NB4 (cell line): Measurements from ENCODE around the gene LMNTD2.

Experiments used
- DNase-seq: peaks from one replicate; pipeline ENCODE4 v3.0.0; 2010; ENCODE audit warnings: low read depth
- H3K4me3 ChIP-seq: one replicate; pipeline ENCODE4 v1.5.1; 2011; ENCODE audit warnings: mild to moderate bottlenecking, low read depth, low read length, moderate library complexity
- MYC ChIP-seq: IDR thresholded peaks from 2 replicates; pipeline ENCODE4 v1.6.1; 2011; ENCODE audit warnings: low read depth, low read length
- POLR2A ChIP-seq: IDR thresholded peaks from 2 replicates; pipeline ENCODE4 v1.6.1; 2011; ENCODE audit warnings: mild to moderate bottlenecking; ENCODE audit not compliant: insufficient read length; ENCODE audit errors: extremely low read depth
- TF ChIP-seq, protein P1 (sequence below): IDR thresholded peaks from 2 replicates; pipeline ENCODE4 v1.6.1; 2011; ENCODE audit warnings: low read depth, low read length
- TF ChIP-seq, protein P2 (sequence below): IDR thresholded peaks from one replicate; pipeline ENCODE4 v1.5.1; 2012; ENCODE audit warnings: low read depth, low read length

The LMNTD2 gene

DNA sequence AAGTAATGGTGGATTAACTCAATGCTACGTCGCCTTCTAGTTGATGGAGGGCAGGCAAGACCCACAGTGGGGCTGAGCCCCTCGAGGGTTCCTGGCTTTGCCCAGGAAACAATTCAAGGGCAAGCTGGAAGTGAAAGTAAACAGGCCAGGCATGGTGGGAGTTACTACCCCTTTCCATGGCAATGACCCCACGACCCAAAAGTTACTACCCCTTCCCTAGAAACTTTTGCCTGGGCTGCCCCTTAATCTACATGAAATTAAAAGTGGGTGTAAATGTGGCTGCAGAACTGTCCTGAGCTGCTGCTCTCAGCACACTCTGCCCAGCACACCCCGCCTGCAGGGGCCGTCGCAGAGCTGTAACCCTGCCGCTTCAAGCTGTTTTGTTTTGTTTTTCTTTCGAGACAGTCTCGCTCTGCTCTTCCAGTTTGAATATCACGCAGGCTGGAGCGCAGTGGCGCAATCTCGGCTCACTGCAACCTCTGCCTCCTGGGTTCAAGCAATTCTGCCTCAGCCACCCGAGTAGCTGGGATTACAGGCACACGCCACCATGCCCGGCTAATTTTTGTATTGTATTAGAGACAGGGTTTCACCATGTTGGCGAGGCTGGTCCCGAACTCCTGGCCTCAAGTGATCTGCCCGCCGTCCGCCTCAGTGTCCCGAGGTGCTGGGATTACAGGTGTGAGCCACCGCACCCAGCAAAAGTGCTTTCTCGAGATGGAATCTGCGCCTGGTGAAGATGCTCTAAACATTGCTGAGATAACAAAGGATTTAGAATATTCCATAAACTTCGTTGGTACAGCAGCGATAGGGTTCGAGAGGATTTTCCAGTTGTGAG, 47.6 kb downstream of the LMNTD2 start:
- TF ChIP-seq, protein P1, sequence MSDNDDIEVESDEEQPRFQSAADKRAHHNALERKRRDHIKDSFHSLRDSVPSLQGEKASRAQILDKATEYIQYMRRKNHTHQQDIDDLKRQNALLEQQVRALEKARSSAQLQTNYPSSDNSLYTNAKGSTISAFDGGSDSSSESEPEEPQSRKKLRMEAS, result no peak
- TF ChIP-seq MYC, result no peak
- H3K4me3 ChIP-seq, result no peak overlapping the region
- no peak for DNase-seq

DNA sequence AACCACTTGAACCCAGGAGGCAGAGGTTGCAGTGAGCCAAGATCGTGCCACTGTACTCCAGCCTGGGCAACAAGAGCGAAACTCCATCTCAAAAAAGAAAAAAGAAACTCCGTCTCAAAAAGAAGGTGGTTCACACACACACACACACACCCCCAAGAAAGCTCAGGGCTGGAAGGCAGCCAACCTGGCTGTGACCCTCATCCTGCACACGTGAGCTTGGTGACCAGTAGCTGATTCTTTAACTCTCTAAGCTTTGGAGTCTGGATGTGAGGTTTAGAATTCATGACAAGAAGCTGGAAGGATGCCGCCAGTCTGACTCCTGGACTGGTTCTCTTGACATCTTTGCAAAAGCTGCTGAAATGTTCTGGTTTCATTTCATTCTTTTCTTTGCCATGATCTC, 51.6 kb downstream of the LMNTD2 start:
- DNase-seq, result no peak
- H3K4me3 ChIP-seq, result no peak overlapping the region
- TF ChIP-seq POLR2A (no peak), MYC (no peak)
- TF ChIP-seq, protein P2, sequence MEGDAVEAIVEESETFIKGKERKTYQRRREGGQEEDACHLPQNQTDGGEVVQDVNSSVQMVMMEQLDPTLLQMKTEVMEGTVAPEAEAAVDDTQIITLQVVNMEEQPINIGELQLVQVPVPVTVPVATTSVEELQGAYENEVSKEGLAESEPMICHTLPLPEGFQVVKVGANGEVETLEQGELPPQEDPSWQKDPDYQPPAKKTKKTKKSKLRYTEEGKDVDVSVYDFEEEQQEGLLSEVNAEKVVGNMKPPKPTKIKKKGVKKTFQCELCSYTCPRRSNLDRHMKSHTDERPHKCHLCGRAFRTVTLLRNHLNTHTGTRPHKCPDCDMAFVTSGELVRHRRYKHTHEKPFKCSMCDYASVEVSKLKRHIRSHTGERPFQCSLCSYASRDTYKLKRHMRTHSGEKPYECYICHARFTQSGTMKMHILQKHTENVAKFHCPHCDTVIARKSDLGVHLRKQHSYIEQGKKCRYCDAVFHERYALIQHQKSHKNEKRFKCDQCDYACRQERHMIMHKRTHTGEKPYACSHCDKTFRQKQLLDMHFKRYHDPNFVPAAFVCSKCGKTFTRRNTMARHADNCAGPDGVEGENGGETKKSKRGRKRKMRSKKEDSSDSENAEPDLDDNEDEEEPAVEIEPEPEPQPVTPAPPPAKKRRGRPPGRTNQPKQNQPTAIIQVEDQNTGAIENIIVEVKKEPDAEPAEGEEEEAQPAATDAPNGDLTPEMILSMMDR, result no peak

DNA sequence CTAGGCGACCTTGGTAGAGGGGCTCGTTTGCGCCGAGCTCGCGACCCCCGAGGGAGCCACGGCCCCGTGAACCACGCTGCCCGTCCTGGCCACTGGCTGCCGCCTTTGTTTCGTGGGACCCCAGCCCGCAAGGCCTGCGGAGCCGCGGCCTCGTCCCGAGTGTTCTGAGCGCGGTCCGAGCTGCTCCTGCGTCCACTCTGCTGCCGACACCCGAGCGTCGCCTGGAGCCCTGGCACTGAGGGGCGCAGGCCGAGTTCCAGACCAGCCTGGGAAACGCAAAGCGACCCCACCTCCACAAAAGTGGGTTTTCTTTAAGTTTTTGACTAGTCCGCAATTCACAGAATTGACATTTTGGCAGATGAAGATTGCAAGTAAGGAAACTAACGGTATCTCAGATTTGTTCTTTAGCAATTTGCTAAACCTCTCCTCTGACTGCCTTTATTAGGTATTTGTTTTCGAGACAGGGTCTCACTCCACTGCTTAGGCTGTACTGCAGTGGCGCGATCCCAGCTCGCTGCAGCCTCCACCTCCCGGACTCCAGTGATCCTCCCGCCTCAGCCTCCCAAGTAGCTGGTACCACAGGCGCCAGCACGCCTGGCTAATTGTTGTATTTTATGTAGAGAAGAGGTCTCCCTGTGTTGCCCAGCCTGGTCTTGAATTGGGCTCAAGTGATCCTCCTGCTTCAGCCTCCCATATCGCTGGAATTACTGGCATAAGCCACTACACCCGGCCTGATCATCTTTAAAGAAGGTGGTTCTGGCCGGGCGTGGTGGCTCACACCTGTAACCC, 52.6 kb downstream of the LMNTD2 start:
- DNase-seq, result no peak
- H3K4me3 ChIP-seq, result peak overlapping the region; percentile 43
- TF ChIP-seq, protein P2, result no peak
- TF ChIP-seq, protein P1, result no peak
- TF ChIP-seq POLR2A (no peak), MYC (no peak)

DNA sequence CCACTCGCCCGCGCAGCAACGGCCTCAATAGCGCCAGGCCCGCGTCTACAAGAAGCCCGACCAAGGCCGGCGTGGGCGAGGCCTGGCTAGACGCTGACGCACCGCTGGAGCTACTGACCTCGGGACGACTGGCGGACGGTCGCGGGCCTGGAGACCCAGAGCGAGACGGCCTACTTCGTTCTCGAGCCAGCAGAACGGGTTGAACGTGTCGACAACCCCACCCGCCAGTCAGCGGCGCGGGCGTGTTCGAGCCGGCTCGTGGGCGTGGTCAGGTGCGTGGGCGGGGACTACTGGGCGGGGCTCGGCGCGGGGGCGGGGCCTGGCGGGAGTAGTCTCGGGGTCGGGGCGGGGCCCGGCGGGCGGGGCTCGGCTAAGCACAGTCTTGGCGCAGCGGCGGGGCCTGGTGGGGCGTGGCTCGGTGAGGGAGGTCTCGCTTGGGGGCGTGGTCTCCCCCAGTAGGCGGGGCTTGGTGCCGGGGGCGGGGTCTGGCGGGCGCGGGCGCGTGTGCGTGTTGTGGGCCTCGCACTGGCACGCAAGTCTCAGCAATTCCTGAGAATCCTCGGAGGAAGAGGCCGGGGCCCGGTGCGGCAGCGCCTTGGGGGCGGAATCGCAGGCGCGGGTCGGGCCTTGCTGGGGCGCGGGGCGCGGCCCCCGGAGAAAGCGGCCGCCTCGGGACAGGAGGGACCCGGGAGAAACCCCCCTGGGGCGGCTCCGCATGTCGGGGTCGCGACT, 53.4 kb downstream of the LMNTD2 start, which contains the start of gene RNH1:
Gene RNH1, minus strand, starts transcription at position 248 of the 732 bp plus-strand sequence. CDS start 5,080 bp downstream, outside the sequence.
- TF ChIP-seq, protein P1, result no peak
- TF ChIP-seq POLR2A, result peak; percentile 70
- peak; percentile 91 for DNase-seq
- peak within 1 kb of the TSS; percentile 94 for H3K4me3 ChIP-seq

DNA sequence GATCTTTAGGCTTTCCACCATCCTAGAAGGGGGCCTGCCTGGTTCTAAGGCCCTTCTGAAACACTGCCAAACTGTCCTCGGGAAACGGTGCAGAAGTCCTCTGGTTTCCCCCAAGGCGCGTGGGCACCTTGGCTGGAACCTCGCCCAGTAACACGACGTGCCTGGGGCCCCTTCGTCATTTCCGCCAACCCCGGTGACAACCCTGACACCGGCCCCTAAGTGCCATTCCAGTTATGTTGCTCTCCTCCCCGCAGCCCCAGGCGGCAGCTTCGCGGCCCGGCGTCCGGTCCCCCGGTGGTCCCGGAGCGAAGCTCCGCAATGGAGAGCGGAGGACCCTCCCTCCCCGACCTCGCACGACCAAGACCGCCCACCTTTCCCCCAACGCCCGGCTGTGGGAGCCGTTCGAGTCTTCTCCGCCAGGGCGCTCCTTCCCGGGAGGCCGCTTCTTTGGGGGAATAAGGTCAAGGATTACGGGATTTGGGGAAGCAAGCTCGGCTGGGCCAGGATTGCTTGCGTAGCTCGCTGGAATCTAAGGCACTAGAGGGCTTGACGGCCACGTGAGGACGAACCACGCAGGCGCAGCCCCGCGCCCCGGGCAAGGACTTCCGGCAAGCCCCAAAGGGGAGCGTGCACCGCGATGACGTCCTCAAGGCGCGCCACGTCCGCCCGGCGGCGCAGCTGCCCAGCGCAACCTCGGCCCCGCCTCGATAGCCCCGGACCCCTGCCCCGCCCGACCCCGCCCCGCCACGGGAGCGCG, 54.1 kb downstream of the LMNTD2 start:
- peak overlapping the region; percentile 94 for H3K4me3 ChIP-seq
- peak; percentile 97 for DNase-seq
- TF ChIP-seq POLR2A (peak; percentile 62), MYC (peak; percentile 95)
- TF ChIP-seq, protein P1, result peak; percentile 93
- TF ChIP-seq, protein P2, result no peak

DNA sequence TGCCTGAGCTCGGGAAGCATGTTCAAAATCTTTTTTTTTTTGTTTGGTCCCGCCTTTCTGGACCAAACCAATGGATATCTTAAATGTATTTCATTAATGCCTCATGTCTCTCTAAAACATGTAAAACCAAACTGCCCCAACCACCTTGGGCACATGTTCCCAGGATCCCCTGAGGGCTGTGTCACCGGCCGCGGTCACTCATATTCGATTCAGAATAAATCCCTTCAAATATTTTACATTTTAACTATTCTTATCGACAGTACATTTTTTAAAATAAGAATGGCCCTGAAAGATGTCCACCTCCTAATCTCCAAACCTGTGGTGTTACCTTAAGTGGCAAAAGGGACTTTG, 55.6 kb downstream of the LMNTD2 start:
- no peak for DNase-seq
- TF ChIP-seq, protein P2, result no peak
- TF ChIP-seq MYC, result no peak
- TF ChIP-seq, protein P1, result no peak
- no peak for TF ChIP-seq POLR2A
- H3K4me3 ChIP-seq, result peak overlapping the region; percentile 94
